K562 (cell line): Measurements from ENCODE around the gene TYW1. TPM values are rescaled to one million over a fixed set of nuclear protein-coding genes. Genes with fewer than 3 reads are reported as not detected.
"Not testable (repeated sequence)": the region's sequence is repeated elsewhere in the genome, so short reads cannot be mapped to it uniquely, and the experiment has no call there.

Source experiments
- ATF1 ChIP-seq, 2 experiments: fragments of 450-650 bp in 1 of 2; IDR thresholded peaks; 2 replicates each; pipeline ENCODE4 v1.6.1; 2016; ENCODE audit warnings: missing compliant biosample characterization in 1 of 2, missing genetic modification characterization in 1 of 2
- CHD2 ChIP-seq: IDR thresholded peaks from 2 replicates; pipeline ENCODE4 v1.6.1; 2011; ENCODE audit warnings: low read depth, low read length
- CTBP1 ChIP-seq: fragments of 450-650 bp; IDR thresholded peaks from 2 replicates; pipeline ENCODE4 v1.6.1; 2016; ENCODE audit warnings: borderline replicate concordance
- CXXC5 ChIP-seq: fragments of 250-450 bp; sonication (Bioruptor Pico); IDR thresholded peaks from 2 replicates; pipeline ENCODE4 v1.8.0; 2022; ENCODE audit warnings: inconsistent platforms, mild to moderate bottlenecking, moderate library complexity
- MBD2 ChIP-seq: sonication (generic); IDR thresholded peaks from 2 replicates; pipeline ENCODE4 v1.6.1; 2016; ENCODE audit warnings: low read depth, borderline replicate concordance
- PBX2 ChIP-seq, 2 experiments: IDR thresholded peaks in 1 of 2; conservative IDR thresholded peaks in 1 of 2; 2 replicates each; pipeline ENCODE4 v1.6.1; 2016; ENCODE audit warnings: low read depth in 2 of 2, mild to moderate bottlenecking in 1 of 2, missing compliant biosample characterization in 1 of 2, missing genetic modification characterization in 1 of 2, moderate library complexity in 1 of 2
- PKNOX1 ChIP-seq: fragments of 450-650 bp; IDR thresholded peaks from 2 replicates; pipeline ENCODE4 v1.6.1; 2016
- POLR2B ChIP-seq: fragments of 450-650 bp; IDR thresholded peaks from 2 replicates; pipeline ENCODE4 v1.6.1; 2018; ENCODE audit warnings: low read depth; ENCODE audit not compliant: partially characterized antibody
- POLR2H ChIP-seq: IDR thresholded peaks from 2 replicates; pipeline ENCODE4 v1.6.1; 2016; ENCODE audit warnings: missing genetic modification characterization, low read depth, mild to moderate bottlenecking, control low read depth, missing compliant biosample characterization, moderate library complexity
- TFAP4 ChIP-seq: sonication (generic); formaldehyde crosslinking; IDR thresholded peaks from 2 replicates; pipeline ENCODE4 v1.8.0; 2022; ENCODE audit warnings: missing genetic modification reagents, mild to moderate bottlenecking, moderate library complexity, borderline replicate concordance
- ZBTB40 ChIP-seq, 2 experiments: fragments of 450-650 bp in 1 of 2; sonication (generic) in 1 of 2; formaldehyde crosslinking in 1 of 2; IDR thresholded peaks; 2 replicates each; pipeline versions ENCODE4 v1.7.1 to v1.9.0; 2016 to 2022; ENCODE audit warnings: inconsistent platforms in 1 of 2, mild to moderate bottlenecking in 1 of 2, missing genetic modification reagents in 1 of 2
- polyA plus RNA-seq, 8 experiments: library from polyadenylated mRNA; depleted of rRNA in 4 of 8; stranded (reverse) in 5 of 8; unstranded in 3 of 8; fragments of >200 nt; fragmentation: Nextera tagmentation in 2 of 8; fragmentation: Illumina TruSeq in 1 of 8; extraction: Ambion mirVana in 2 of 8; extraction: Trizol in 1 of 8; gene quantifications; 2 replicates each; pipeline versions ENCODE4 v1.2.1 to v1.2.3, GENCODE V29; 2011 to 2014; ENCODE audit warnings: inconsistent platforms in 1 of 8, missing spikeins in 1 of 8
- total RNA-seq, 7 experiments: library from RNA; depleted of rRNA in 6 of 7; stranded (reverse); fragments of >200 nt in 6 of 7; fragmentation: Illumina TruSeq in 2 of 7; extraction: Trizol in 2 of 7; gene quantifications; 2 replicates each; pipeline versions ENCODE4 v1.2.1 to v1.2.3, GENCODE V29; 2011 to 2021; ENCODE audit warnings: low replicate concordance in 1 of 7

Gene TYW1
- total and polyA plus RNA-seq, 9 of the 15 experiments (the other 6 are each of a cell fraction or from before 2014, with no cell fraction given): 17.4 to 32.0 (median 26.2) TPM

GRCh38 chr7:66996444-66997191 lies at the start of gene TYW1 (continued):
- TF ChIP-seq TFAP4 (CRISPR knock-in tag) (peak; percentile 34; the same call in 1 of the 2 replicates), ATF1 (tag; IDR thresholded peaks at IDR 0.05) (peak; percentile 54), POLR2B (peak; percentile 92), ZBTB40 (IDR thresholded peaks at IDR 0.05) (peak; percentile 79), CTBP1 (peak; percentile 51; the same call in 1 of the 2 replicates), PKNOX1 (peak; percentile 99), PBX2 (CRISPR knock-in tag; IDR thresholded peaks at IDR 0.05; ENCODE audit: low read depth) (peak; percentile 95), PBX2 (tag; conservative IDR thresholded peaks at IDR 0.05; ENCODE audit: low read depth) (peak; percentile 98), CXXC5 (CRISPR knock-in tag) (peak; percentile 78), CHD2 (peak; percentile 92), POLR2H (peak; percentile 55), MBD2 (peak; percentile 77)
- not testable (repeated sequence) for TF ChIP-seq ATF1, ZBTB40 (CRISPR knock-in tag; IDR thresholded peaks at IDR 0.05)
